Esophagus muscularis mucosa (tissue), 4 donors: ENCODE data around the gene SARS1.

ENCODE experiments used
- CTCF ChIP-seq, 3 experiments: fragments of 200-600 bp in 2 of 3; fragments of 450-650 bp in 1 of 3; sonication (generic) in 2 of 3; IDR thresholded peaks; one replicate each; pipeline ENCODE4 v1.5.1; 2017 to 2019; ENCODE audit warnings: antibody characterized with exemption in 3 of 3, mild to moderate bottlenecking in 2 of 3, moderate library complexity in 1 of 3
- EP300 ChIP-seq: sonication (generic); formaldehyde crosslinking; IDR thresholded peaks from one replicate; pipeline ENCODE4 v1.6.1; 2017; ENCODE audit warnings: antibody characterized with exemption
- POLR2A ChIP-seq: fragments of 450-650 bp; IDR thresholded peaks from one replicate; pipeline ENCODE4 v1.6.1; 2017; ENCODE audit warnings: antibody characterized with exemption, moderate library complexity, mild to moderate bottlenecking, low read depth
- POLR2AphosphoS5 ChIP-seq, 2 donors: sonication (generic); formaldehyde crosslinking; IDR thresholded peaks; one replicate each; pipeline ENCODE4 v1.6.1; 2017; ENCODE audit warnings: antibody characterized with exemption in 2 of 2

GRCh38 chr1:109208394-109208793, 5.3 kb upstream of the SARS1 start:
- TF ChIP-seq EP300 (no peak), CTCF (IDR thresholded peaks at IDR 0.05) (no peak), POLR2AphosphoS5 (IDR thresholded peaks at IDR 0.05) (no peak), POLR2A (no peak)
